IPS-18c (cell line): Measurements from ENCODE around the gene CKMT1B.
"Not testable (repeated sequence)": the region's sequence is repeated elsewhere in the genome, so short reads cannot be mapped to it uniquely, and the experiment has no call there.

Experiments used
- H3K4me3 ChIP-seq: 2 replicates; pipeline ENCODE4 v1.7.0; 2013; ENCODE audit warnings: low read depth, mild to moderate bottlenecking, low read length, moderate library complexity; ENCODE audit not compliant: insufficient read depth
- H3K9me3 ChIP-seq: one replicate; pipeline ENCODE4 v1.6.1; 2013; ENCODE audit warnings: mild to moderate bottlenecking, low read length, moderate library complexity; ENCODE audit not compliant: control insufficient read depth, insufficient read depth

The CKMT1B gene

GRCh38 chr15:43593328-43594190 lies at the start of gene CKMT1B:
TSS of gene CKMT1B (plus strand) at chr15:43594027. CDS start at chr15:43594219, 192 bp downstream.
- H3K9me3 ChIP-seq, H3K4me3 ChIP-seq: not testable (repeated sequence)

GRCh38 chr15:43544266-43544665 lies 49.6 kb upstream of the CKMT1B start:
- no peak overlapping the region for H3K4me3 ChIP-seq
- H3K9me3 ChIP-seq, result no peaks in the 10 kb centered on the region

- no peaks in the 10 kb centered on the region for H3K9me3 ChIP-seq
- H3K4me3 ChIP-seq, result no peak overlapping the region
Measured at GRCh38 chr15:43545426-43545825, 48.4 kb upstream of the CKMT1B start.

- no peaks in the 10 kb centered on the region for H3K9me3 ChIP-seq
- H3K4me3 ChIP-seq, result no peak overlapping the region
Measured at GRCh38 chr15:43547539-43547938, 46.3 kb upstream of the CKMT1B start.

- Histone ChIP-seq H3K9me3 (no peaks in the 10 kb centered on the region), H3K4me3 (no peak overlapping the region)
Measured at GRCh38 chr15:43550527-43551363, 43.1 kb upstream of the CKMT1B start.

GRCh38 chr15:43552256-43552655 lies 41.6 kb upstream of the CKMT1B start:
- no peaks in the 10 kb centered on the region for H3K9me3 ChIP-seq
- no peak overlapping the region for H3K4me3 ChIP-seq

- H3K9me3 ChIP-seq, result no peaks in the 10 kb centered on the region
- H3K4me3 ChIP-seq, result no peak overlapping the region
Measured at GRCh38 chr15:43552986-43553385, 40.8 kb upstream of the CKMT1B start.

GRCh38 chr15:43562753-43563152 lies 31.1 kb upstream of the CKMT1B start:
- H3K9me3 ChIP-seq, H3K4me3 ChIP-seq: not testable (repeated sequence)

- H3K4me3 ChIP-seq, H3K9me3 ChIP-seq: not testable (repeated sequence)
Measured at GRCh38 chr15:43563793-43564192, 30.0 kb upstream of the CKMT1B start.

- H3K9me3 ChIP-seq, H3K4me3 ChIP-seq: not testable (repeated sequence)
Measured at GRCh38 chr15:43566615-43567014, 27.2 kb upstream of the CKMT1B start.

GRCh38 chr15:43574607-43575006 lies 19.2 kb upstream of the CKMT1B start:
- not testable (repeated sequence) for H3K4me3 ChIP-seq, H3K9me3 ChIP-seq

- H3K4me3 ChIP-seq, H3K9me3 ChIP-seq: not testable (repeated sequence)
Measured at GRCh38 chr15:43589778-43590466, 3.9 kb upstream of the CKMT1B start, which contains the start of gene PPIP5K1. TSS of gene PPIP5K1 (minus strand) at chr15:43590208. CDS start at chr15:43584504, 5,704 bp downstream.

- H3K4me3 ChIP-seq, H3K9me3 ChIP-seq: not testable (repeated sequence)
Measured at GRCh38 chr15:43592841-43593240, 986 bp upstream of the CKMT1B start.

- not testable (repeated sequence) for H3K4me3 ChIP-seq, H3K9me3 ChIP-seq
Measured at GRCh38 chr15:43599131-43599530, 5.3 kb downstream of the CKMT1B start.

- not testable (repeated sequence) for H3K4me3 ChIP-seq, H3K9me3 ChIP-seq
Measured at GRCh38 chr15:43600200-43600599, 6.4 kb downstream of the CKMT1B start.

- not testable (repeated sequence) for H3K4me3 ChIP-seq
Measured at GRCh38 chr15:43602233-43602632, 8.4 kb downstream of the CKMT1B start.

GRCh38 chr15:43617750-43618149 lies 23.9 kb downstream of the CKMT1B start:
- H3K4me3 ChIP-seq, H3K9me3 ChIP-seq: not testable (repeated sequence)

More at GRCh38 chr15:43602233-43602632, 8.4 kb downstream of the CKMT1B start:
- not testable (repeated sequence) for H3K9me3 ChIP-seq
